ENCODE results near the gene NVL.

DNA sequence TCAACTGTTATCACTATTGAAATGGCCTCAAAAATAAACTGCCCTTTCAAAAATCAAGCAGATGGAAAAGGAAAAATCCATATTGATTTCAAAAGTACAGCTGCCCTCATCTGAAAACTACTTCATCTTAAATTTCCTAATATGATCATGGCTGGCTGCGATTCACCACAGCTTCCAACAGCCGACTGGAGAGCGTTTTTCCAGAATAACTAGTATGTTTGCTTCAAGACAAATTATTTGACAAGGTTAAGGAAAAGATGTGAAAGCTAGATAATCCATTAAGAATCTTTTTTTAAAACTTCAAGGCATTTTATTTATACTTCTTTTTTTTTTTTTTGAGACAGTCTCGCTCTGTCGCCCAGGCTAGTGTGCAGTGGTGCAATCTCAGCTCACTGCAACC, 151.1 kb downstream of the NVL start:
- TF ChIP-seq EZH2 (IDR thresholded peaks at IDR 0.05; ENCODE audit: insufficient read depth, low read length), result no peak
- TF ChIP-seq, protein P1, sequence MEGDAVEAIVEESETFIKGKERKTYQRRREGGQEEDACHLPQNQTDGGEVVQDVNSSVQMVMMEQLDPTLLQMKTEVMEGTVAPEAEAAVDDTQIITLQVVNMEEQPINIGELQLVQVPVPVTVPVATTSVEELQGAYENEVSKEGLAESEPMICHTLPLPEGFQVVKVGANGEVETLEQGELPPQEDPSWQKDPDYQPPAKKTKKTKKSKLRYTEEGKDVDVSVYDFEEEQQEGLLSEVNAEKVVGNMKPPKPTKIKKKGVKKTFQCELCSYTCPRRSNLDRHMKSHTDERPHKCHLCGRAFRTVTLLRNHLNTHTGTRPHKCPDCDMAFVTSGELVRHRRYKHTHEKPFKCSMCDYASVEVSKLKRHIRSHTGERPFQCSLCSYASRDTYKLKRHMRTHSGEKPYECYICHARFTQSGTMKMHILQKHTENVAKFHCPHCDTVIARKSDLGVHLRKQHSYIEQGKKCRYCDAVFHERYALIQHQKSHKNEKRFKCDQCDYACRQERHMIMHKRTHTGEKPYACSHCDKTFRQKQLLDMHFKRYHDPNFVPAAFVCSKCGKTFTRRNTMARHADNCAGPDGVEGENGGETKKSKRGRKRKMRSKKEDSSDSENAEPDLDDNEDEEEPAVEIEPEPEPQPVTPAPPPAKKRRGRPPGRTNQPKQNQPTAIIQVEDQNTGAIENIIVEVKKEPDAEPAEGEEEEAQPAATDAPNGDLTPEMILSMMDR (IDR thresholded peaks at IDR 0.05; ENCODE audit: insufficient read depth, low read depth, low read length), result no peak

All from astrocyte (in vitro differentiated cells and primary cell).